Measurements from ENCODE around the gene MYRF. TPM values are rescaled to one million over a fixed set of nuclear protein-coding genes. Genes with fewer than 3 reads are reported as not detected.

MYRF gene
- total and polyA plus RNA-seq, 2 donors from 2014 or later, result 6.0 to 36.3 TPM

DNA sequence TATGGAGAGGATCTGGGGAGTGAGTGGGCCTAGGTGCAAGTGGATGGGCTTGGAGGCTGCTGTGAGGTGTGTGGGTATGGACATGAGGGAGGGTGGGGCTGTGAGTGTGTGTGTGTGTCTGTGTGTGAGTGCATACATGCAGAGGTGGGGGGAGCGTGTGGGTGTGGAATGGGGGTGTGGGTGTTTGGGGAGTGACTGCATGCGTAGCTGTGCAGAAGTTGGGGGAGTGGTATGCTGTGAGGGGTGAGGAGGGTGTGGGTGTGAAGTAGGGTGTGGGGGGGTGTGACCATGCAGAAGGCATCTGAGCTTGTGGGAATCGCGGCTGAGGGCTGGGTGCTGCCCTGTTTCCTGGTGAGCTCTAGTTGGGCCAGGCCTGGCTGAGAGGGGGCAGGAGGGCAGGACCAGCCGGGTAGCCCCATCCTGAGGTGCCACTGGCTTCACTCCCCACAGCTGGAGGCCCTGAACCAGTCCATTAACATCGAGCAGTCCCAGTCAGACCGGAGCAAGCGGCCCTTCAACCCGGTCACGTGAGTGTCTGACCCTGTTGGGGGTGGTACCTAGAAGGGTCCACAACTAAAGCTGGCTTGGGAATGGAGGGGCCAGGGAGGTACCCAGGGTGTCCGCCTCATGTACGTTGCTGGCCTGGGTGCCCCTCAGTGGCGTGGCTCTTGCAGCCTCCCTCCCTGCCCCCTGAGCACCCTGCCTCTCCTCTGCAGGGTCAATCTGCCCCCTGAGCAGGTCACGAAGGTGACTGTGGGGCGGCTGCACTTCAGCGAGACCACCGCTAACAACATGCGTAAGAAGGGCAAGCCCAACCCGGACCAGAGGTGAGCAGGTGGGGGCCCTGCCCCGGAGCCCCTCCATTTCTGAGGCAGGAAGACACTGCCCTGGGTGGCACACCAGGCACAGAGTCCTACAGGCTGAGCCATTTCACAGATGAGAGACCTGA, 23.4 kb downstream of the MYRF start:
- Histone ChIP-seq H3K36me3 (ENCODE audit: control insufficient read depth in 2 of 3, insufficient read depth in 3 of 3, low read length in 3 of 3) (no peaks in the 10 kb centered on the region), H3K27ac (ENCODE audit: low read depth in 2 of 2, low read length in 2 of 2) (no peak overlapping the region), H3K27me3 (ENCODE audit: control insufficient read depth, insufficient read depth, low read length) (no peaks in the 10 kb centered on the region), H3K9ac (ENCODE audit: low read length in 3 of 3) (no peak overlapping the region), H3K4me3 (ENCODE audit: low read length in 3 of 3) (no peak overlapping the region), H3K9me3 (ENCODE audit: control insufficient read depth in 2 of 3, insufficient read depth in 1 of 3, low read length in 3 of 3) (no peaks in the 10 kb centered on the region), H3K4me1 (ENCODE audit: control insufficient read depth in 2 of 3, insufficient read depth in 2 of 3, low read depth in 1 of 3, low read length in 3 of 3) (peaks cover 0 to 9% (median 0%) of the 10 kb centered on the region in 3 donors)
- TF ChIP-seq CTCF (IDR thresholded peaks at IDR 0.05; ENCODE audit: borderline replicate concordance, extremely low read depth, insufficient read depth), result no peak
- intact Hi-C loops (cut with DNase I), result no loop called here
- DNase-seq (peak in 2 of 5 donors; percentile 75 to 76), FAIRE-seq (no peak)

DNA sequence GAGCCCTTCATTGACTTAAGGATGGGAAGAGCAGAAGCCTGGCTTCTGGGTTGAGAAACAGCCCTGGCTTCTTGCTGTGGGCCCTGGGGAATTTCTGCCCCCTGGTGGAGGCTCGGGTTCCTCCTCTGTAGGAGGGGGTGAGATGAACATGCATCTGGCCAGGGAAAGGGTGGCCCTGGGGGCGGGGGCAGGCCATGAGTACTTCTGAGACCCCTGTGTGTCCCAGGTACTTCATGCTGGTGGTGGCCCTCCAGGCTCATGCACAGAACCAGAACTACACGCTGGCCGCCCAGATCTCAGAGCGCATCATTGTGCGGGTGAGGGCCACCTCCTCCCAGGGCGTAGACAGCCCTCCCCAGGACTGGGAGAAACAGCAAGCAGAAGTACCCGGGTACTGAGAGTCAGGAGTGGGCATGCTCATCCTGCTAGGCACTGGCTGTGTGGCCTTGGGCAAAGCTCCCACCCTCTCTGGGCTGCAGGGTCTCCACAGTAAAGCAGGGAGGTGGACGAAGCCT, 24.2 kb downstream of the MYRF start:
- no peak for FAIRE-seq
- peak overlapping the region; percentile 54 to 60 for H3K27ac ChIP-seq (ENCODE audit: low read depth in 2 of 2, low read length in 2 of 2)
- peak; percentile 46 for TF ChIP-seq CTCF (IDR thresholded peaks at IDR 0.05; ENCODE audit: borderline replicate concordance, extremely low read depth, insufficient read depth)
- no peak overlapping the region for H3K4me3 ChIP-seq (ENCODE audit: low read length in 3 of 3)
- H3K36me3 ChIP-seq (ENCODE audit: control insufficient read depth in 2 of 3, insufficient read depth in 3 of 3, low read length in 3 of 3), result no peaks in the 10 kb centered on the region
- no peaks in the 10 kb centered on the region for H3K27me3 ChIP-seq (ENCODE audit: control insufficient read depth, insufficient read depth, low read length)
- H3K9ac ChIP-seq (ENCODE audit: low read length in 3 of 3), result peak overlapping the region in 1 of 3 donors; percentile 55
- peaks cover 0 to 8% (median 0%) of the 10 kb centered on the region in 3 donors for H3K4me1 ChIP-seq (ENCODE audit: control insufficient read depth in 2 of 3, insufficient read depth in 2 of 3, low read depth in 1 of 3, low read length in 3 of 3)
- H3K9me3 ChIP-seq (ENCODE audit: control insufficient read depth in 2 of 3, insufficient read depth in 1 of 3, low read length in 3 of 3), result no peaks in the 10 kb centered on the region
- peak; percentile 60 to 85 (median 65) for DNase-seq
- intact Hi-C loops (cut with DNase I), result no loop called here

DNA sequence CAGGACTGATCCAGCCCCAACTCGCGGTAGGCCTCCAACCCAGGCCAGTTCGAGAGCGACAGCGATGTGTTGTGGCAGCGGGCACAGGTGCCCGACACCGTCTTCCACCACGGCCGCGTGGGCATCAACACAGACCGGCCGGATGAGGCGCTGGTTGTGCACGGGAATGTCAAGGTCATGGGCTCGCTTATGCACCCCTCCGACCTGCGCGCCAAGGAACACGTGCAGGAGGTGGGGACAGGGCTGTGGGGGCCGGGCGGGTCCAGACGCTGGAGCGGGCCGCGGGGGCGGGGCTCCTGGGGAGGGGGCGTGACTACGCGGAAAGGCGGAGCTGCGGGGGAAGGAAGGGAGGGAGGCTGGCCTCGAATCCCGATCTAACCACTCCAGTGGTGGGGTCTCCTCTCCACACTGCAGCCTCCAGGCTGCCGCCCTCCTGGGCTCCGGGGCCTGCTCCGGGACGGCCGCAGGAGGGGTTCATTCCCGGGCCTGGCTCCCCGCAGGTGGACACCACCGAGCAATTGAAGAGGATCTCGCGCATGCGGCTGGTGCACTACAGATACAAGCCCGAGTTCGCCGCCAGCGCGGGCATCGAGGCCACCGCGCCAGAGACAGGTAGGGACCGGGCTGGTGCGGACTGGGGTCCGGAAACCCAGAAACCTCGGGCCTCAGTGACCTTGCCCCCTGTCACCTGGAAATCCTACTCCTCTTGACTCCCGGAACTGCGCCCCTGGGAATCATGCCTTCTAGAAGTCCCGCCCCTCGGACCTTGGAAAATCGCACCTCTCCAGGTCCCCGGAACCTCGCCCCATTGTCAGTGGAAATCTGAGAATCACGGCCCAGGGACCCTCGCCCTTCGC, 25.0 kb downstream of the MYRF start:
- DNase-seq, result peak; percentile 74 to 90 (median 84)

More for the DNA sequence above, 25.0 kb downstream of the MYRF start:
- peak overlapping the region; percentile 54 to 60 for H3K27ac ChIP-seq (ENCODE audit: low read depth in 2 of 2, low read length in 2 of 2)
- FAIRE-seq, result no peak
- H3K9me3 ChIP-seq (ENCODE audit: control insufficient read depth in 2 of 3, insufficient read depth in 1 of 3, low read length in 3 of 3), result no peaks in the 10 kb centered on the region
- H3K4me1 ChIP-seq (ENCODE audit: control insufficient read depth in 2 of 3, insufficient read depth in 2 of 3, low read depth in 1 of 3, low read length in 3 of 3), result peaks cover 0 to 5% (median 0%) of the 10 kb centered on the region in 3 donors
- H3K9ac ChIP-seq (ENCODE audit: low read length in 3 of 3), result peak overlapping the region in 1 of 3 donors; percentile 55
- no peaks in the 10 kb centered on the region for H3K36me3 ChIP-seq (ENCODE audit: control insufficient read depth in 2 of 3, insufficient read depth in 3 of 3, low read length in 3 of 3)
- TF ChIP-seq CTCF (IDR thresholded peaks at IDR 0.05; ENCODE audit: borderline replicate concordance, extremely low read depth, insufficient read depth), result no peak
- peak overlapping the region in 1 of 3 donors; percentile 51 for H3K4me3 ChIP-seq (ENCODE audit: low read length in 3 of 3)
- H3K27me3 ChIP-seq (ENCODE audit: control insufficient read depth, insufficient read depth, low read length), result no peaks in the 10 kb centered on the region
- intact Hi-C loops (cut with DNase I), result no loop called here
